Activated B cell treated with CpG ODN at 0.5 μM for 24 hours (primary cell): Measurements from ENCODE around the gene TBC1D1. TPM values are rescaled to one million over a fixed set of nuclear protein-coding genes. Genes with fewer than 3 reads are reported as not detected.

Source experiments
- ATAC-seq: fragments of 200-7000 bp; cut with Tn5 transposase; one replicate; pipeline ENCODE4 v1.10.0; 2021; ENCODE audit warnings: low read depth, mild to moderate bottlenecking, moderate library complexity
- CTCF ChIA-PET: fragments of 350-600 bp; sonication (Branson Sonifier 250); formaldehyde crosslinking; loops from one replicate; lab custom pipeline; 2021; ENCODE audit warnings: antibody characterized with exemption; lab: Charles Lee
- POLR2A ChIA-PET: fragments of 350-600 bp; sonication (Branson Sonifier 250); formaldehyde crosslinking; loops from one replicate; lab custom pipeline; 2021; ENCODE audit warnings: antibody characterized with exemption; lab: Charles Lee
- DNase-seq: peaks from one replicate; pipeline ENCODE4 v3.0.0; 2022
- H3K27ac Mint-ChIP-seq: one replicate; pipeline ENCODE4 v1.8.0; 2020; ENCODE audit warnings: mixed read lengths
- H3K27me3 Mint-ChIP-seq: one replicate; pipeline ENCODE4 v1.8.0; 2021; ENCODE audit warnings: mixed read lengths
- H3K36me3 Mint-ChIP-seq: one replicate; pipeline ENCODE4 v1.8.0; 2021; ENCODE audit warnings: low read depth, mixed read lengths
- H3K4me1 Mint-ChIP-seq: one replicate; pipeline ENCODE4 v1.8.0; 2021; ENCODE audit warnings: mixed read lengths
- H3K4me3 Mint-ChIP-seq: one replicate; pipeline ENCODE4 v1.8.0; 2020; ENCODE audit warnings: mild to moderate bottlenecking, mixed read lengths
- H3K9me3 Mint-ChIP-seq: one replicate; pipeline ENCODE4 v1.8.0; 2020; ENCODE audit warnings: mixed read lengths
- intact Hi-C: fragments of 100-400 bp; cut with micrococcal nuclease; formaldehyde crosslinking; loops from one replicate; pipeline ENCODE4 v1.15.1; 2024
- total RNA-seq: library from RNA; stranded (reverse); gene quantifications from 2 replicates; pipeline ENCODE4 v1.2.3, GENCODE V29; 2022
- TF ChIP-seq, protein P1 (sequence below): fragments of 200-600 bp; IDR thresholded peaks from one replicate; pipeline ENCODE4 v1.8.0; 2022; ENCODE audit warnings: antibody characterized with exemption, mild to moderate bottlenecking

The TBC1D1 gene
- total RNA-seq, 1 donor from 2014 or later: 84.8 TPM

DNA sequence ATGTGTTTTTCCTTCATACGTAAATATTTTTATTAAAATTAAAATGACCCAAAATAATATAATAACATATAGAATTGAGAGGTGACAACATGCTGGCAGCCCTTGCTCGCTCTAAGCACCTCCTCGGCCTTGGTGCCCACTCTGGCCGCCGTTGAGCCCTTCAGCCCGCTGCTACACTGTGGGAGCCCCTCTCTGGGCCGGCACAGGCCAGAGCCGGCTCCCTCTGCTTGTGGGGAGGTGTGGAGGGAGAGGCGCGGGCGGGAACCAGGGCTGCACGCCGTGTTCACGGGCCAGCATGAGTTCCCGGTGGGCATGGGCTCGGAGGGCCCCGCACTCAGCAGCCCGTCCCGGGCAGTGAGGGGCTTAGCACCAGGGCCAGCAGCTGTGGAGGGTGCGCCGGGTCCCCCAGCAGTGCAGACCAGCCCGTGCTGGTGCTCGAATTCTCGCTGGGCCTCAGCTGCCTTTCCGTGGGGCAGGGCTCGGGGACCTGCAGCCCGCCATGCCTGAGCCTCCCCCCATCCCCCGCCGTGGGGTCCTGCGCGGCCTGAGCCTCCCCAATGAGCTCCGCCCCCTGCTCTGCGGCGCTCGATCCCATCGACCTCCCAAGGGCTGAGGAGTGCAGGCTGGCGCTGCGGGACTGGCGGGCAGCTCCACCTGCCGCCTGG, 291.6 kb downstream of the TBC1D1 start:
- Mint-ChIP-seq H3K36me3 (no peaks in the 10 kb centered on the region), H3K27ac (no peak overlapping the region), H3K27me3 (no peaks in the 10 kb centered on the region), H3K4me3 (no peak overlapping the region), H3K4me1 (peaks cover 21% of the 10 kb centered on the region), H3K9me3 (no peaks in the 10 kb centered on the region)
- intact Hi-C loops: no loop called here
- POLR2A ChIA-PET: no interaction called here
- DNase-seq (no peak), ATAC-seq (no peak)
- TF ChIP-seq, protein P1, sequence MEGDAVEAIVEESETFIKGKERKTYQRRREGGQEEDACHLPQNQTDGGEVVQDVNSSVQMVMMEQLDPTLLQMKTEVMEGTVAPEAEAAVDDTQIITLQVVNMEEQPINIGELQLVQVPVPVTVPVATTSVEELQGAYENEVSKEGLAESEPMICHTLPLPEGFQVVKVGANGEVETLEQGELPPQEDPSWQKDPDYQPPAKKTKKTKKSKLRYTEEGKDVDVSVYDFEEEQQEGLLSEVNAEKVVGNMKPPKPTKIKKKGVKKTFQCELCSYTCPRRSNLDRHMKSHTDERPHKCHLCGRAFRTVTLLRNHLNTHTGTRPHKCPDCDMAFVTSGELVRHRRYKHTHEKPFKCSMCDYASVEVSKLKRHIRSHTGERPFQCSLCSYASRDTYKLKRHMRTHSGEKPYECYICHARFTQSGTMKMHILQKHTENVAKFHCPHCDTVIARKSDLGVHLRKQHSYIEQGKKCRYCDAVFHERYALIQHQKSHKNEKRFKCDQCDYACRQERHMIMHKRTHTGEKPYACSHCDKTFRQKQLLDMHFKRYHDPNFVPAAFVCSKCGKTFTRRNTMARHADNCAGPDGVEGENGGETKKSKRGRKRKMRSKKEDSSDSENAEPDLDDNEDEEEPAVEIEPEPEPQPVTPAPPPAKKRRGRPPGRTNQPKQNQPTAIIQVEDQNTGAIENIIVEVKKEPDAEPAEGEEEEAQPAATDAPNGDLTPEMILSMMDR: no peak
- CTCF ChIA-PET: interaction anchor here (0.6 to 6.3 kb wide), 3 partner anchors 488 to 548 kb away, joined by 3 to 92 read pairs (median 11); no protein-coding TSS in a partner anchor

DNA sequence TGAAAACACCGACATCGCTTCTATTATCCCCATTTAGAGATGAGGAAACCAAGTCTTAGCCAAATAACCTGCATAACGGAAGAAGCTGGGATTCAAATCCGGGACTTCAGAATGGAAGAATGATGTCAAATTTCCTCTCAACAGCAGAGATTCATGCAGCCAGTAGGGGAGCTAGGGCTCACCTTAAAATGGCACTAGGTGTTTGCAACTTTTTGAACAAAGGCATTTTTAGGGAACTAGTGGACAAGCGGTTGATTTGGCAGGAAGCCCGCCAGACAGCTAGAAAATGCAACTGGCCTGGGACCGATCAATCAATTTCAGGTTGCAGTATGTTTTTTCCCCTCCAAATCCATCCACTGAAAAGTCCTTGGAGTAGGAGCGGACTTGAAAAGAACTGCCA, 293.5 kb downstream of the TBC1D1 start:
- no peaks in the 10 kb centered on the region for H3K36me3 Mint-ChIP-seq
- H3K4me3 Mint-ChIP-seq: no peak overlapping the region
- ChIA-PET POLR2A (no interaction called here), CTCF (interaction anchor here (0.7 to 1.3 kb wide), 5 partner anchors 10 to 546 kb away, joined by 3 to 4 read pairs (median 4); no protein-coding TSS in a partner anchor)
- H3K4me1 Mint-ChIP-seq: peaks cover 4% of the 10 kb centered on the region
- no peaks in the 10 kb centered on the region for H3K9me3 Mint-ChIP-seq
- TF ChIP-seq, protein P1: no peak
- H3K27ac Mint-ChIP-seq: no peak overlapping the region
- no peaks in the 10 kb centered on the region for H3K27me3 Mint-ChIP-seq
- ATAC-seq (no peak), DNase-seq (no peak)
- intact Hi-C loops: no loop called here

DNA sequence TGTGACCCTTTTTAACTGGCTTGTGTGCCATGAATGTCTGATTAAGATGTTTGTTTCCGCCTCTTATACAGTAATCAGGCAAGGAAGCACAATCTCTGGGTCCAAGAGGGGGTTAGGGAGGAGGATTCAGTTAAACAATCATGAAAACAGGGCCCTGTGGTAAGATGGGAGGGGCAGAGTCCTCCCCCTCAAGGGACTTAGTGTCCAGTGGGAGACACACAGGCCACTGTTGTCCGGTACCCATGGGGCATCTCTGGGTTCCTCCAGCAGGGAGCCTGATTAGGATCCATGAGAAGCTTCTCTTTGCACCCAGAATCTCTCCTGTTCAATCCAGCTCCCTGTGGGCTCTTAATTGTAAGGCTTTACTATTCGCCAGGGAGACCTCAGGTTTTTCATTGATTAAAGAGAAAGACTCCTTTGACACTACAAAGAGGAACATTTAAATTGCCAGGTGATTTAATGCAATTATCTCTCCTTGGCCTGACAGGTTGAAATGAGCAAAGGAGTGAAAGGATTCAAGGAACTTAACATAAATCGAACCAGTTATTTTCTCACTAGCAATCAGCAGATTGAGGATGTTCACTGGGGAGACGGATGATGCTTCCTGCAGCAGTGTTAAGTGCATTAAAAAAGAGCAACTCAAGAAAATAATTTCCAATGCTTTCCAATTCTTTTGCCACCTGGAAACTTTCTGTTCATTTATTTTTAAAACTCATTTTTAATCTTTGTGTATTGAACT, 294.7 kb downstream of the TBC1D1 start:
- ATAC-seq: no peak
- ChIA-PET POLR2A (no interaction called here), CTCF (interaction anchor here (1.3 kb wide), 1 partner anchor 9 kb away, joined by 4 read pairs; no protein-coding TSS in a partner anchor)
- Mint-ChIP-seq H3K4me1 (no peaks in the 10 kb centered on the region), H3K4me3 (no peak overlapping the region), H3K27ac (no peak overlapping the region), H3K36me3 (no peaks in the 10 kb centered on the region), H3K27me3 (peaks cover 3% of the 10 kb centered on the region), H3K9me3 (no peaks in the 10 kb centered on the region)
- no peak for DNase-seq
- TF ChIP-seq, protein P1: no peak
- intact Hi-C loops: no loop called here

DNA sequence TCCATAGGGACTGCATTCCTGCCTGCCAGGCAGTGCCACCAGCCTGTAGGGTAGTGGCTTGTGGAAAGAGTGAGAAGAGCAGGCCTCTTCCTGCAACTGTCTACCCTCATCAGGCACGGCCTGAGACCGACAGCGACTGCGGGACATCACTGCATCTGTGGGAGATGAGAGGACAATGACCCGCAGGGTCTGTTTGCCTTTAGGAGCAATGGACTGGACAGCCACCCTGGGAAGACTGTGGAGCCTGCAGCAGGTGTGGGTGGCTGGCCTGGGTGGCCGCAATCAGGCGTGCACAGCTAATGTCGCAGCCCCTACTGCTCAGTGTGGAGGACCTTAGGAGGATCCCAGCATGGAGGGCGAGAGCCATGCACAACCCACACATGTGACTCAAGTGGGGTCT, 297.3 kb downstream of the TBC1D1 start:
- H3K9me3 Mint-ChIP-seq: no peaks in the 10 kb centered on the region
- POLR2A ChIA-PET: no interaction called here
- DNase-seq (no peak), ATAC-seq (no peak)
- H3K4me1 Mint-ChIP-seq: no peaks in the 10 kb centered on the region
- no peak overlapping the region for H3K4me3 Mint-ChIP-seq
- no peaks in the 10 kb centered on the region for H3K36me3 Mint-ChIP-seq
- H3K27me3 Mint-ChIP-seq: peaks cover 4% of the 10 kb centered on the region
- intact Hi-C loops: no loop called here
- TF ChIP-seq, protein P1: no peak
- CTCF ChIA-PET: no interaction called here
- H3K27ac Mint-ChIP-seq: no peak overlapping the region

DNA sequence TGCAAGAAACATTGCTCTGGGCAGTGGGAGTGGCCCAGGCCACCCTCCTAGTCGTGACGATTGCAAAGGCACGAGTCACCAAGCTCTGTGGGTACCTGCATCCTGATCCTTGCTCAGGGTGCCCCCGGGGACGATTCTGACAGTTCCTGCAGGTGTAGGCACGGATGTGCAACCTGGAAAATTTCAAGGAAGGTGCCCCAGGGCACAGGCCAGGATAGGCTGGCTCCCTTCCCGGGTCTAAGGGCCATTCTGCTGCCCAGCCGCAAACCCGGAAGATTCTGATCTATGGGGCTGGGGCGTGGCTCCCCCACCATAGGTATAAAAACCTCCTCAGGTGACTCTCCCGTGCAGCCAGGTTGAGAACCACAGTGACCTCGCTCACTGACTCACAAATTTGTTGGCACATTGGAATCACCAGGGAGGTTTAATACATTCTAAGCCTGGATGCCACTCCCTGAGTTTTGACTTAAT, 297.8 kb downstream of the TBC1D1 start:
- DNase-seq (no peak), ATAC-seq (no peak)
- ChIA-PET CTCF (no interaction called here), POLR2A (no interaction called here)
- Mint-ChIP-seq H3K27ac (no peak overlapping the region), H3K4me3 (no peak overlapping the region), H3K36me3 (no peaks in the 10 kb centered on the region), H3K27me3 (peaks cover 4% of the 10 kb centered on the region), H3K4me1 (no peaks in the 10 kb centered on the region), H3K9me3 (no peaks in the 10 kb centered on the region)
- TF ChIP-seq, protein P1: no peak
- intact Hi-C loops: no loop called here
